Skeletal muscle tissue (tissue), 4 donors: ENCODE results near the gene TMEM220. TPM values are rescaled to one million over a fixed set of nuclear protein-coding genes. Genes with fewer than 3 reads are reported as not detected.

Experiments
- H3K27ac ChIP-seq: one replicate; pipeline ENCODE4 v1.7.0; 2013; ENCODE audit warnings: mild to moderate bottlenecking, low read depth, low read length, inconsistent platforms
- H3K27me3 ChIP-seq, 3 donors: one replicate each; pipeline ENCODE4 v1.7.0; 2013; ENCODE audit warnings: low read length in 3 of 3; ENCODE audit not compliant: control insufficient read depth in 3 of 3, insufficient read depth in 3 of 3
- H3K36me3 ChIP-seq, 3 donors: one replicate each; pipeline ENCODE4 v1.7.0; 2013; ENCODE audit warnings: low read length in 3 of 3; ENCODE audit not compliant: control insufficient read depth in 3 of 3, insufficient read depth in 3 of 3
- H3K4me1 ChIP-seq, 3 donors: one replicate each; pipeline ENCODE4 v1.7.0; 2013; ENCODE audit warnings: low read length in 3 of 3, mild to moderate bottlenecking in 3 of 3; ENCODE audit not compliant: control insufficient read depth in 3 of 3, insufficient read depth in 3 of 3
- H3K4me3 ChIP-seq, 3 donors: one replicate each; pipeline ENCODE4 v1.7.0; 2013; ENCODE audit warnings: low read length in 3 of 3
- H3K9ac ChIP-seq, 3 donors: one replicate each; pipeline ENCODE4 v1.7.0; 2013; ENCODE audit warnings: low read length in 3 of 3, mild to moderate bottlenecking in 3 of 3, moderate library complexity in 2 of 3, low read depth in 1 of 3
- H3K9me3 ChIP-seq, 3 donors: one replicate each; pipeline ENCODE4 v1.7.0; 2013; ENCODE audit warnings: low read length in 3 of 3; ENCODE audit not compliant: control insufficient read depth in 3 of 3
- total RNA-seq: library from RNA; depleted of rRNA; stranded (reverse); fragments of >200 nt; gene quantifications from one replicate; pipeline ENCODE4 v1.2.3, GENCODE V29; 2014
- donor health status: Osteomylitis.

TMEM220 gene
- total RNA-seq, 1 donor from 2014 or later = 5.2 TPM

GRCh38 chr17:10756185-10756584 is 26.4 kb upstream of the TMEM220 start:
- H3K27me3 ChIP-seq = no peaks in the 10 kb centered on the region
- no peak overlapping the region for H3K27ac ChIP-seq
- H3K9ac ChIP-seq = no peak overlapping the region
- no peaks in the 10 kb centered on the region for H3K36me3 ChIP-seq
- no peak overlapping the region for H3K4me3 ChIP-seq
- H3K9me3 ChIP-seq = no peaks in the 10 kb centered on the region
- peaks cover 11 to 20% (median 13%) of the 10 kb centered on the region in 3 donors for H3K4me1 ChIP-seq

- no peak overlapping the region for H3K27ac ChIP-seq
- no peaks in the 10 kb centered on the region for H3K27me3 ChIP-seq
- H3K4me1 ChIP-seq = peaks cover 11 to 20% (median 13%) of the 10 kb centered on the region in 3 donors
- H3K9ac ChIP-seq = no peak overlapping the region
- H3K9me3 ChIP-seq = no peaks in the 10 kb centered on the region
- no peak overlapping the region for H3K4me3 ChIP-seq
- no peaks in the 10 kb centered on the region for H3K36me3 ChIP-seq
Observed at GRCh38 chr17:10755592-10756127, 25.8 kb upstream of the TMEM220 start.

GRCh38 chr17:10754861-10755591 is 25.2 kb upstream of the TMEM220 start:
- Histone ChIP-seq H3K27me3 (no peaks in the 10 kb centered on the region), H3K9me3 (no peaks in the 10 kb centered on the region), H3K27ac (no peak overlapping the region), H3K9ac (no peak overlapping the region), H3K36me3 (no peaks in the 10 kb centered on the region), H3K4me1 (peaks cover 11 to 20% (median 13%) of the 10 kb centered on the region in 3 donors), H3K4me3 (no peak overlapping the region)

GRCh38 chr17:10754109-10754508 is 24.3 kb upstream of the TMEM220 start:
- H3K4me3 ChIP-seq = no peak overlapping the region
- peaks cover 11 to 20% (median 13%) of the 10 kb centered on the region in 3 donors for H3K4me1 ChIP-seq
- no peaks in the 10 kb centered on the region for H3K27me3 ChIP-seq
- H3K9me3 ChIP-seq = no peaks in the 10 kb centered on the region
- H3K9ac ChIP-seq = no peak overlapping the region
- H3K36me3 ChIP-seq = no peaks in the 10 kb centered on the region
- no peak overlapping the region for H3K27ac ChIP-seq

DNA sequence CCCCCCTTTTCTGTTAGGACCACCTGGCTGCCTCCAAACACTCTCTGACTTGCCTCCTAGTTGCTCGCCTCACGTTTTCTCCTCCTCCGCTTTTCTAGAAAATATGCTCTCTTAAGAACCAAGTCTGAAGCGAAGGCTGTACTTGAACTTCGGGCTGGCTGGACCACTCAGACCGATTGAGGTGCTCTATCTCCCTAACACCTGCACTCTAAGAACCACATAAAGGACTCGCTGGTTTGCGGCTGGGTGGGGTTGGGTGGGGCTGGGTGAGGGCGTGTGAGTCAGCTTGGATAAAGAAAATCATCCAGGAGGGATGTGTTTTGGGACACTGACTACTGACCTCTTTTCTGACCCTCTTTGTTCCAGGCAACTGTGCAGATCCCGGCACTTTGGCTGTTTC is 22.9 kb upstream of the TMEM220 start:
- no peaks in the 10 kb centered on the region for H3K27me3 ChIP-seq
- H3K27ac ChIP-seq = no peak overlapping the region
- no peak overlapping the region for H3K9ac ChIP-seq
- no peaks in the 10 kb centered on the region for H3K9me3 ChIP-seq
- no peak overlapping the region for H3K4me3 ChIP-seq
- peaks cover 9 to 16% (median 11%) of the 10 kb centered on the region in 3 donors for H3K4me1 ChIP-seq
- no peaks in the 10 kb centered on the region for H3K36me3 ChIP-seq

DNA sequence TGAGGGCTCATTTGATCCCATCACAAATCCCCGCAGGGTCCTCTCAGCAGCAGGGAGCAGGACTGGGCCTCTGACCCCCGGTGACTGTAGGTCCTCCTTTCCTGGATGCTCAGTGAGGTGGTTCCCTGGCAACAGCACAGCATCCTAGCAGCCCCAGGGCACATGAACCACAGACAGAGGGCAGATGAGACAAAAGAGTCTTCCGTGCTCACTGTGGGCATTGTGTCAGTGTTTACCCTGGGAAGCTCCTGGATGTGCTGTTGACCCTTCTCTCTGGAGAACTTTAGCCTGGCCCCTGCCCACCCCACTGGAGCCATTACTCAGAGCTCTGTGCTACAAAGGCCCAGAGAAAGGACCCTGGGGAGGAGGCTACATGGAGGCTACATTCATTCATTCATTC is 21.7 kb upstream of the TMEM220 start:
- Histone ChIP-seq H3K27ac (no peak overlapping the region), H3K9me3 (no peaks in the 10 kb centered on the region), H3K4me1 (peaks cover 0 to 7% (median 4%) of the 10 kb centered on the region in 3 donors), H3K9ac (no peak overlapping the region), H3K36me3 (no peaks in the 10 kb centered on the region), H3K27me3 (no peaks in the 10 kb centered on the region), H3K4me3 (no peak overlapping the region)

GRCh38 chr17:10750210-10750609 is 20.4 kb upstream of the TMEM220 start:
- H3K9me3 ChIP-seq = no peaks in the 10 kb centered on the region
- H3K4me3 ChIP-seq = no peak overlapping the region
- no peaks in the 10 kb centered on the region for H3K36me3 ChIP-seq
- no peak overlapping the region for H3K9ac ChIP-seq
- H3K4me1 ChIP-seq = peaks cover 0 to under 1% (median 0%) of the 10 kb centered on the region in 3 donors
- H3K27ac ChIP-seq = no peak overlapping the region
- no peaks in the 10 kb centered on the region for H3K27me3 ChIP-seq

DNA sequence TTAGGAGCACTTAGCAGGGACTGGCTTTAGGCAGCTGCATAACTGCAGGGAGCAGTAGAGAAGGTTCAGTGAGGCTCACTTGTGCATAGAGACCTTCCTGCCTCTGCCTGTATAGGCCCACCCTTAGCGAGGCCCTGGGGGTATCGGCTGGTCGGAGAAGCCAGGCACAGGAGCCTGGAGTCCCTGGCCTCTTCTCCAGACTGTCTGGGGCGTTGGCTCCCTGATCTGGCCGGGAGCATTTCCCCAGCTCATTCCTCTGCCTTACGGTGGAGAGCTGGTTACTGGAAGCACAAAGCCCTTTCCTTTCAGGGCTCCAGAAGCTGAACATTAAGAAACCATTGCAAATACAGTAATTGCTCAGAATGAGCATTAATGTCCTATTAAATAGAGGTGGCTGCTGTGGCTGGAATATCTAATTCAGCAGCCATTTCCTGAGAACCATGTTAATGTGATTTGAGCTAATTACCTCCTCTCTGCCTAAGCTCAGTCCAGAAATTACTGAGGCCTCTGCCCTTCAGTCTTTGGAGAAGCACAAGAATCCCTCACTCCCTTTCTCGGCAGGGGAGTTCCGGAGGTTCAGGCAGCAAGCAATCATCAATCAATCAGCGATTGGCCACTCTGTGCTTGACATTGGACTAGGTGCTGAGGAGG is 18.8 kb upstream of the TMEM220 start:
- no peak overlapping the region for H3K9ac ChIP-seq
- no peaks in the 10 kb centered on the region for H3K27me3 ChIP-seq
- H3K9me3 ChIP-seq = no peaks in the 10 kb centered on the region
- no peak overlapping the region for H3K4me3 ChIP-seq
- peaks cover 0 to 8% (median 2%) of the 10 kb centered on the region in 3 donors for H3K4me1 ChIP-seq
- H3K27ac ChIP-seq = no peak overlapping the region
- H3K36me3 ChIP-seq = no peaks in the 10 kb centered on the region

- no peaks in the 10 kb centered on the region for H3K9me3 ChIP-seq
- H3K27ac ChIP-seq = no peak overlapping the region
- no peak overlapping the region for H3K9ac ChIP-seq
- peaks cover 2 to 14% (median 4%) of the 10 kb centered on the region in 3 donors for H3K4me1 ChIP-seq
- H3K27me3 ChIP-seq = no peaks in the 10 kb centered on the region
- no peak overlapping the region for H3K4me3 ChIP-seq
- no peaks in the 10 kb centered on the region for H3K36me3 ChIP-seq
Observed at GRCh38 chr17:10745231-10745630, 15.4 kb upstream of the TMEM220 start.

DNA sequence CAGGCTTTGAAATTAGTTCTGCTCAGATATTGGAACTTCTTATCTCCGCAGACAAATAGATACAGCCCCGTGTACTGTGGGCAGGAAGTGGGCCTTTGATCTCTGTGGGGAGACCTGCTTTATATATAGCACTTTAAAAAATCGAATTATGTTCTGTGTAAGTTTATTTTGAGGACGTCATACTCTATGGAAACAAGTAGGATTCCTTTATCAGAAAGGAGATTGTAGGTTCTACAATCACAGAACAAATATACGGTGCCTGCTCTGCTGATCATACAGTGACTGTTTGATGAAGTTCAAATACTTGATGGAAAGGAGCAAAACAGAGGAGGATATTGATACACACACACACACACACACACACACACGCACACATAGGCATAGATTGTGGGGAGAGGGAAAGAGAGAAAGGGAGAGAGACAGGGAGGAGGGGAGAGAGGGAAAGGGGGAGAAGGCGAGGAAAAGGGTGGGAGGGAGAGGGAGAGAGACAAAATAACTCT is 14.7 kb upstream of the TMEM220 start:
- Histone ChIP-seq H3K27me3 (no peaks in the 10 kb centered on the region), H3K36me3 (no peaks in the 10 kb centered on the region), H3K4me1 (peaks cover 2 to 14% (median 4%) of the 10 kb centered on the region in 3 donors), H3K9me3 (no peaks in the 10 kb centered on the region), H3K4me3 (no peak overlapping the region), H3K9ac (no peak overlapping the region), H3K27ac (no peak overlapping the region)
